ENCODE data around the gene MRPL33. TPM values are rescaled to one million over a fixed set of nuclear protein-coding genes. Genes with fewer than 3 reads are reported as not detected.
A peak's percentile ranks its signal among the peaks of the same experiment; 100 is the strongest.

MRPL33 gene
- total and polyA plus RNA-seq, 2 of the 13 experiments (the other 11 are each of a cell fraction or from before 2014, with no cell fraction given): 69.7 to 218 TPM

GRCh38 chr2:27724905-27725701 lies 46.4 kb upstream of the MRPL33 start (continued):
- TF ChIP-seq SMAD1 (CRISPR knock-in tag; IDR thresholded peaks at IDR 0.05; ENCODE audit: borderline replicate concordance, low read depth): no peak
- TF ChIP-seq SNRNP70 (IDR thresholded peaks at IDR 0.05; ENCODE audit: low read depth, low read length): no peak
- TF ChIP-seq ARID2 (CRISPR knock-in tag; IDR thresholded peaks at IDR 0.05; ENCODE audit: borderline replicate concordance): no peak
- TF ChIP-seq ZNF83 (CRISPR knock-in tag; IDR thresholded peaks at IDR 0.05; ENCODE audit: borderline replicate concordance): no peak
- TF ChIP-seq GMEB1 (CRISPR knock-in tag; IDR thresholded peaks at IDR 0.05; ENCODE audit: borderline replicate concordance): no peak; the same call in 1 of the 2 replicates
- TF ChIP-seq NCOA2 (CRISPR knock-in tag; IDR thresholded peaks at IDR 0.05): peak; percentile 82
- no peak for TF ChIP-seq ZSCAN29 (CRISPR knock-in tag; conservative IDR thresholded peaks at IDR 0.05)
- peak; percentile 16; the same call in 1 of the 2 replicates for TF ChIP-seq ZMYM4 (CRISPR knock-in tag; IDR thresholded peaks at IDR 0.05)
- TF ChIP-seq MEF2D (CRISPR knock-in tag; IDR thresholded peaks at IDR 0.05): peak; percentile 58; the same call in 1 of the 2 replicates
- no peak for TF ChIP-seq ZNF839 (CRISPR knock-in tag; IDR thresholded peaks at IDR 0.05; ENCODE audit: borderline replicate concordance)
- no peak for TF ChIP-seq MAF1 (CRISPR knock-in tag; IDR thresholded peaks at IDR 0.05; ENCODE audit: borderline replicate concordance)
- TF ChIP-seq HDAC6 (IDR thresholded peaks at IDR 0.05; ENCODE audit: low read depth, low read length): no peak
- no peak for TF ChIP-seq TRIM24 (CRISPR knock-in tag; IDR thresholded peaks at IDR 0.05)
- TF ChIP-seq RELA (CRISPR knock-in tag; IDR thresholded peaks at IDR 0.05): peak; percentile 30; the same call in 1 of the 2 replicates
- 0 out of 4 replicates have a peak, but pooled peaks of 1 of the 2 experiments have one; percentile 68 for TF ChIP-seq HMGXB4 (CRISPR knock-in tag; IDR thresholded peaks at IDR 0.05; ENCODE audit: borderline replicate concordance in 1 of 2, low read depth in 1 of 2)
- no peak for TF ChIP-seq ZSCAN30 (CRISPR knock-in tag; IDR thresholded peaks at IDR 0.05)
- TF ChIP-seq ZBTB44 (CRISPR knock-in tag; IDR thresholded peaks at IDR 0.05): no peak
- no peak for TF ChIP-seq KMT2B (CRISPR knock-in tag; IDR thresholded peaks at IDR 0.05)
- peak; percentile 64 for TF ChIP-seq BCL6 (CRISPR knock-in tag; IDR thresholded peaks at IDR 0.05)
- no peak for TF ChIP-seq NR2F6 (IDR thresholded peaks at IDR 0.05)
- peak; percentile 53; the same call in 1 of the 2 replicates for TF ChIP-seq NR2F6 (CRISPR knock-in tag; IDR thresholded peaks at IDR 0.05)
- peak; percentile 68; the same call in 1 of the 2 replicates for TF ChIP-seq ZNF691 (CRISPR knock-in tag; IDR thresholded peaks at IDR 0.05; ENCODE audit: borderline replicate concordance, low read depth)
